HCT116 (cell line): Measurements from ENCODE around the gene ADARB2. TPM values are rescaled to one million over a fixed set of nuclear protein-coding genes. Genes with fewer than 3 reads are reported as not detected.

Experiments
- ATAC-seq: fragments of 200-7000 bp; cut with Tn5 transposase; 2 replicates; pipeline ENCODE4 v1.9.1; 2020; ENCODE audit warnings: mild to moderate bottlenecking, moderate library complexity
- BruUV-seq: library from RNA; stranded (reverse); fragments of 400-500 nt; replicated peaks from 2 replicates; lab custom pipeline; 2021; lab: Mats Ljungman, UMichigan
- CTCF ChIA-PET: fragments of 300-600 bp; sonication (Branson Sonifier 250); formaldehyde crosslinking; loops from one replicate; lab custom pipeline; 2021; ENCODE audit warnings: antibody characterized with exemption; lab: Charles Lee
- POLR2A ChIA-PET: fragments of 300-600, 350-600 bp; sonication (Branson Sonifier 250); formaldehyde crosslinking; loops from one replicate; lab custom pipeline; 2021; ENCODE audit warnings: antibody characterized with exemption; lab: Charles Lee
- RAD21 ChIA-PET, 2 experiments: fragments of 300-600 bp; sonication (Branson Sonifier 250); formaldehyde crosslinking; loops; one replicate each; lab custom pipeline; 2023; ENCODE audit warnings: low total read pairs in 2 of 2; ENCODE audit not compliant: uncharacterized antibody in 2 of 2, unreplicated experiment in 2 of 2, low non-redundant PET in 1 of 2; lab: Charles Lee
- DNase-seq: peaks from one replicate; pipeline ENCODE4 v3.0.0-alpha.2; 2010; ENCODE audit warnings: low read depth, low spot score
- H2AFZ ChIP-seq: fragments of 200-600 bp; shearing (Covaris generic), sonication (generic); 2 replicates; pipeline ENCODE4 v1.6.1; 2017; ENCODE audit warnings: low read depth, mixed run types, mixed read lengths, antibody characterized with exemption, low read length; ENCODE audit not compliant: poor library complexity, severe bottlenecking
- H3K27ac ChIP-seq: 2 replicates; pipeline ENCODE4 v1.5.1; 2012; ENCODE audit warnings: low read depth, low read length
- H3K27me3 ChIP-seq: fragments of 200-600 bp; sonication (generic); 2 replicates; pipeline ENCODE4 v1.6.1; 2016; ENCODE audit warnings: mixed run types, low read length, mixed read lengths; ENCODE audit not compliant: insufficient read depth
- H3K36me3 ChIP-seq, 2 experiments: fragments of 200-500 bp in 1 of 2; fragments of 200-600 bp in 1 of 2; sonication (Bioruptor generic) in 1 of 2; sonication (generic) in 1 of 2; 2 replicates each; pipeline versions ENCODE4 v1.5.1 to v1.6.1; 2014 to 2016; ENCODE audit warnings: low read length in 2 of 2, inconsistent platforms in 1 of 2, mixed read lengths in 1 of 2, mixed run types in 1 of 2; ENCODE audit not compliant: insufficient read depth in 2 of 2, control insufficient read depth in 1 of 2
- H3K4me1 ChIP-seq, 2 experiments: fragments of 200-600 bp in 1 of 2; sonication (generic) in 1 of 2; 2 replicates each; pipeline versions ENCODE4 v1.5.1 to v1.6.1; 2012 to 2017; ENCODE audit warnings: low read length in 2 of 2, inconsistent platforms in 1 of 2, mild to moderate bottlenecking in 1 of 2, mixed read lengths in 1 of 2, mixed run types in 1 of 2, moderate library complexity in 1 of 2; ENCODE audit not compliant: insufficient read depth in 2 of 2, control insufficient read depth in 1 of 2
- H3K4me2 ChIP-seq: fragments of 200-600 bp; sonication (generic); 2 replicates; pipeline ENCODE4 v1.6.1; 2017; ENCODE audit warnings: mixed run types, low read length, mixed read lengths
- H3K4me3 ChIP-seq, 2 experiments: fragments of 200-600 bp in 1 of 2; sonication (generic) in 1 of 2; replicated peaks in 1 of 2; 2 replicates each; pipeline ENCODE4 v1.5.1; 2011 to 2016; ENCODE audit warnings: low read length in 2 of 2, control low read depth in 1 of 2, low read depth in 1 of 2, mild to moderate bottlenecking in 1 of 2, mixed read lengths in 1 of 2, mixed run types in 1 of 2
- H3K79me2 ChIP-seq: fragments of 200-600 bp; sonication (generic); 2 replicates; pipeline ENCODE4 v1.6.1; 2017; ENCODE audit warnings: mild to moderate bottlenecking, mixed run types, low read length, moderate library complexity, mixed read lengths; ENCODE audit not compliant: insufficient read depth
- H3K9ac ChIP-seq: fragments of 200-600 bp; sonication (generic); 2 replicates; pipeline ENCODE4 v1.6.1; 2016; ENCODE audit warnings: low read length, mixed read lengths
- H3K9me2 ChIP-seq: fragments of 200-600 bp; sonication (generic), shearing (Covaris generic); 2 replicates; pipeline ENCODE4 v1.6.1; 2017; ENCODE audit warnings: mixed run types, mild to moderate bottlenecking, moderate library complexity; ENCODE audit not compliant: insufficient read depth
- H3K9me3 ChIP-seq, 2 experiments: fragments of 200-500 bp in 1 of 2; fragments of 200-600 bp in 1 of 2; sonication (Bioruptor generic) in 1 of 2; sonication (generic) in 1 of 2; 2 replicates each; pipeline ENCODE4 v1.6.1; 2014 to 2017; ENCODE audit warnings: low read length in 2 of 2, mixed read lengths in 2 of 2, inconsistent platforms in 1 of 2, low read depth in 1 of 2, mild to moderate bottlenecking in 1 of 2, mixed run types in 1 of 2, moderate library complexity in 1 of 2; ENCODE audit not compliant: control insufficient read depth in 1 of 2, insufficient read depth in 1 of 2
- H4K20me1 ChIP-seq: fragments of 200-600 bp; sonication (generic), shearing (Covaris generic); 2 replicates; pipeline ENCODE4 v1.6.1; 2017; ENCODE audit warnings: mixed run types, mild to moderate bottlenecking, moderate library complexity; ENCODE audit not compliant: insufficient read depth
- CBX3 ChIP-seq: IDR thresholded peaks from 2 replicates; pipeline ENCODE4 v1.6.1; 2012; ENCODE audit warnings: low read depth
- CEBPB ChIP-seq: IDR thresholded peaks from 2 replicates; pipeline ENCODE4 v1.6.1; 2012; ENCODE audit warnings: low read depth
- ELF1 ChIP-seq: IDR thresholded peaks from 2 replicates; pipeline ENCODE4 v1.6.1; 2012; ENCODE audit warnings: low read depth, borderline replicate concordance
- FOSL1 ChIP-seq: IDR thresholded peaks from 2 replicates; pipeline ENCODE4 v1.6.1; 2012; ENCODE audit warnings: low read depth
- POLR2A ChIP-seq: IDR thresholded peaks from 2 replicates; pipeline ENCODE4 v1.7.0; 2011; ENCODE audit warnings: borderline replicate concordance; ENCODE audit not compliant: insufficient read depth, insufficient read length; ENCODE audit errors: extremely low read depth
- REST ChIP-seq: IDR thresholded peaks from 2 replicates; pipeline ENCODE4 v1.6.1; 2012; ENCODE audit warnings: low read depth
- SIN3A ChIP-seq: IDR thresholded peaks from 2 replicates; pipeline ENCODE4 v1.6.1; 2012; ENCODE audit warnings: low read depth
- SP1 ChIP-seq: IDR thresholded peaks from 2 replicates; pipeline ENCODE4 v1.6.1; 2012; ENCODE audit warnings: low read depth
- SRF ChIP-seq: IDR thresholded peaks from 2 replicates; pipeline ENCODE4 v1.6.1; 2012; ENCODE audit warnings: low read depth
- TCF7L2 ChIP-seq: IDR thresholded peaks from 2 replicates; pipeline ENCODE4 v1.7.0; 2011; ENCODE audit warnings: borderline replicate concordance, inconsistent platforms; ENCODE audit not compliant: insufficient read depth, insufficient read length; ENCODE audit errors: extremely low read depth
- YY1 ChIP-seq: IDR thresholded peaks from 2 replicates; pipeline ENCODE4 v1.6.1; 2011; ENCODE audit warnings: low read length, low read depth, moderate library complexity, mild to moderate bottlenecking; ENCODE audit not compliant: insufficient replicate concordance; ENCODE audit errors: extremely low read depth
- ZBTB33 ChIP-seq: IDR thresholded peaks from 2 replicates; pipeline ENCODE4 v1.6.1; 2011; ENCODE audit warnings: mild to moderate bottlenecking, low read length, moderate library complexity; ENCODE audit not compliant: insufficient replicate concordance; ENCODE audit errors: extremely low read depth
- ZNF274 ChIP-seq: fragments of 200-500 bp; sonication (Bioruptor generic); IDR thresholded peaks from 2 replicates; pipeline ENCODE4 v1.6.1; 2014; ENCODE audit warnings: mild to moderate bottlenecking, low read depth, low read length, inconsistent platforms
- intact Hi-C: fragments of 100-400 bp; cut with micrococcal nuclease; formaldehyde crosslinking; loops from 2 replicates; pipeline ENCODE4 v1.10.0; 2022
- total RNA-seq: library from RNA; stranded (reverse); gene quantifications from one replicate; pipeline ENCODE4 v1.2.1, GENCODE V29; 2021; ENCODE audit not compliant: unreplicated experiment
- TF ChIP-seq, protein P1 (sequence below), 3 experiments: fragments of 200-600 bp in 1 of 3; sonication (generic) in 1 of 3; IDR thresholded peaks in 2 of 3; conservative IDR thresholded peaks in 1 of 3; 2 replicates each; pipeline ENCODE4 v1.5.1; 2012 to 2017; ENCODE audit warnings: low read depth in 2 of 3, low read length in 2 of 3, antibody characterized with exemption in 1 of 3, borderline replicate concordance in 1 of 3, control low read depth in 1 of 3, mild to moderate bottlenecking in 1 of 3, mixed read lengths in 1 of 3, mixed run types in 1 of 3, moderate library complexity in 1 of 3; ENCODE audit not compliant: insufficient read depth in 1 of 3

ADARB2 gene
- total RNA-seq, 1 experiment from 2014 or later: not detected

DNA sequence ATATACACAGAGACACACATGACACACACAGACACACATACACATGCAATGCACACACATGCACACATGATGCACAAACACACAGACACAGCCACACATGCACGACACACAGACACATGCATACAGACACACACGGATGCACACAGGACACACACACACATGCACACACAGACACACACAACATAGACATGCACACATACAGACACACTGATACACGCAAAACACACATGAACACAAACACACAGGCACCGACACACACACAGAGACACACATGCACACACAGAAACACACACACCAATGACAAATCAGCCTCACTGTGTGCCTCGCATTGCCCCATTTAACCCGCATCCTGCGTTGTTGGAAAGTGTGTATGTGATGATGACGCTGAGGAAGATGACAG lies 232.4 kb downstream of the ADARB2 start:
- no peak overlapping the region for H2AFZ ChIP-seq
- TF ChIP-seq REST: no peak
- TF ChIP-seq YY1: no peak
- no peak for TF ChIP-seq CBX3
- no peak for TF ChIP-seq SP1
- no peak for TF ChIP-seq CEBPB
- CTCF ChIA-PET: no interaction called here
- no peaks in the 10 kb centered on the region for H3K9me2 ChIP-seq
- POLR2A ChIA-PET: no interaction called here
- intact Hi-C loops: no loop called here
- H3K27me3 ChIP-seq: no peaks in the 10 kb centered on the region
- no peak overlapping the region for H3K9ac ChIP-seq
- H3K79me2 ChIP-seq: no peaks in the 10 kb centered on the region
- no peaks in the 10 kb centered on the region for H3K4me1 ChIP-seq
- H4K20me1 ChIP-seq: no peaks in the 10 kb centered on the region
- H3K4me3 ChIP-seq: no peak overlapping the region
- no peak for ATAC-seq
- RAD21 ChIA-PET: no interaction called here
- no peak overlapping the region for H3K27ac ChIP-seq
- H3K36me3 ChIP-seq: no peaks in the 10 kb centered on the region
- BruUV-seq: no TSS peak
- H3K9me3 ChIP-seq: no peaks in the 10 kb centered on the region
- no peak overlapping the region for H3K4me2 ChIP-seq
- no peak for DNase-seq

GRCh38 chr10:1504286-1504685 lies 233.0 kb downstream of the ADARB2 start:
- ATAC-seq (no peak), DNase-seq (no peak)
- ChIA-PET POLR2A (no interaction called here), RAD21 (no interaction called here), CTCF (no interaction called here)
- peaks cover 0 to 5% of the 10 kb centered on the region in 2 experiments; a peak in 1 of 4 replicates for H3K9me3 ChIP-seq
- BruUV-seq: no TSS peak
- H3K79me2 ChIP-seq: no peaks in the 10 kb centered on the region
- H3K4me1 ChIP-seq: no peaks in the 10 kb centered on the region
- no peaks in the 10 kb centered on the region for H3K27me3 ChIP-seq
- H3K4me3 ChIP-seq: no peak overlapping the region
- no peaks in the 10 kb centered on the region for H4K20me1 ChIP-seq
- no peaks in the 10 kb centered on the region for H3K36me3 ChIP-seq
- intact Hi-C loops: no loop called here
- H3K4me2 ChIP-seq: no peak overlapping the region
- no peak overlapping the region for H2AFZ ChIP-seq
- H3K9ac ChIP-seq: no peak overlapping the region
- H3K9me2 ChIP-seq: no peaks in the 10 kb centered on the region
- no peak overlapping the region for H3K27ac ChIP-seq
- TF ChIP-seq ZNF274 (no peak), ELF1 (no peak), SIN3A (no peak), POLR2A (no peak), SRF (no peak), CBX3 (no peak), CEBPB (no peak), FOSL1 (no peak), TCF7L2 (no peak), ZBTB33 (no peak)
- TF ChIP-seq, protein P1, sequence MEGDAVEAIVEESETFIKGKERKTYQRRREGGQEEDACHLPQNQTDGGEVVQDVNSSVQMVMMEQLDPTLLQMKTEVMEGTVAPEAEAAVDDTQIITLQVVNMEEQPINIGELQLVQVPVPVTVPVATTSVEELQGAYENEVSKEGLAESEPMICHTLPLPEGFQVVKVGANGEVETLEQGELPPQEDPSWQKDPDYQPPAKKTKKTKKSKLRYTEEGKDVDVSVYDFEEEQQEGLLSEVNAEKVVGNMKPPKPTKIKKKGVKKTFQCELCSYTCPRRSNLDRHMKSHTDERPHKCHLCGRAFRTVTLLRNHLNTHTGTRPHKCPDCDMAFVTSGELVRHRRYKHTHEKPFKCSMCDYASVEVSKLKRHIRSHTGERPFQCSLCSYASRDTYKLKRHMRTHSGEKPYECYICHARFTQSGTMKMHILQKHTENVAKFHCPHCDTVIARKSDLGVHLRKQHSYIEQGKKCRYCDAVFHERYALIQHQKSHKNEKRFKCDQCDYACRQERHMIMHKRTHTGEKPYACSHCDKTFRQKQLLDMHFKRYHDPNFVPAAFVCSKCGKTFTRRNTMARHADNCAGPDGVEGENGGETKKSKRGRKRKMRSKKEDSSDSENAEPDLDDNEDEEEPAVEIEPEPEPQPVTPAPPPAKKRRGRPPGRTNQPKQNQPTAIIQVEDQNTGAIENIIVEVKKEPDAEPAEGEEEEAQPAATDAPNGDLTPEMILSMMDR (IDR thresholded peaks at IDR 0.05 in 2 of 3, conservative IDR thresholded peaks at IDR 0.05 in 1 of 3; ENCODE audit: borderline replicate concordance in 1 of 3, insufficient read depth in 1 of 3, low read depth in 2 of 3, low read length in 2 of 3): no peak
